HG02759 (cell line): ENCODE results near the gene TGIF2.
"Not testable (repeated sequence)": the region's sequence is repeated elsewhere in the genome, so short reads cannot be mapped to it uniquely, and the experiment has no call there.

ENCODE experiments used
- ATAC-seq: cut with Tn5 transposase; IDR thresholded peaks from one replicate; pipeline ENCODE4 v1.9.1; 2021; ENCODE audit warnings: mild to moderate bottlenecking, moderate library complexity; ENCODE audit not compliant: unreplicated experiment

The TGIF2 gene

GRCh38 chr20:36611625-36612024 lies 38.2 kb downstream of the TGIF2 start:
- ATAC-seq: no peak

GRCh38 chr20:36613974-36614373 lies 40.6 kb downstream of the TGIF2 start:
- no peak for ATAC-seq

GRCh38 chr20:36614781-36615557 lies 41.6 kb downstream of the TGIF2 start:
- no peak for ATAC-seq

GRCh38 chr20:36620917-36621316 lies 47.5 kb downstream of the TGIF2 start:
- no peak for ATAC-seq

GRCh38 chr20:36623444-36623843 lies 50.0 kb downstream of the TGIF2 start:
- no peak for ATAC-seq

- ATAC-seq: no peak
Measured at GRCh38 chr20:36624068-36624943, 50.9 kb downstream of the TGIF2 start.

- ATAC-seq: no peak
Measured at GRCh38 chr20:36624944-36625324, 51.5 kb downstream of the TGIF2 start.

GRCh38 chr20:36628076-36628475 lies 54.7 kb downstream of the TGIF2 start:
- no peak for ATAC-seq

- no peak for ATAC-seq
Measured at GRCh38 chr20:36629719-36630681, 56.6 kb downstream of the TGIF2 start.

GRCh38 chr20:36631646-36632045 lies 58.2 kb downstream of the TGIF2 start:
- no peak for ATAC-seq

GRCh38 chr20:36632147-36632486 lies 58.7 kb downstream of the TGIF2 start:
- ATAC-seq: no peak

- no peak for ATAC-seq
Measured at GRCh38 chr20:36632487-36633284, 59.3 kb downstream of the TGIF2 start.

- ATAC-seq: no peak
Measured at GRCh38 chr20:36633285-36633772, 59.9 kb downstream of the TGIF2 start.

- ATAC-seq: no peak
Measured at GRCh38 chr20:36634342-36634741, 60.9 kb downstream of the TGIF2 start.

- ATAC-seq: not testable (repeated sequence)
Measured at GRCh38 chr20:36638876-36639400, 65.5 kb downstream of the TGIF2 start.

- no peak for ATAC-seq
Measured at GRCh38 chr20:36641506-36641843, 68.1 kb downstream of the TGIF2 start.

- no peak for ATAC-seq
Measured at GRCh38 chr20:36642136-36642535, 68.7 kb downstream of the TGIF2 start.
